HCT116 (cell line): ENCODE results near the gene NCF2. TPM values are rescaled to one million over a fixed set of nuclear protein-coding genes. Genes with fewer than 3 reads are reported as not detected.

ENCODE experiments used
- ATAC-seq: fragments of 200-7000 bp; cut with Tn5 transposase; 2 replicates; pipeline ENCODE4 v1.9.1; 2020; ENCODE audit warnings: mild to moderate bottlenecking, moderate library complexity
- BruUV-seq: library from RNA; stranded (reverse); fragments of 400-500 nt; replicated peaks from 2 replicates; lab custom pipeline; 2021; lab: Mats Ljungman, UMichigan
- CTCF ChIA-PET: fragments of 300-600 bp; sonication (Branson Sonifier 250); formaldehyde crosslinking; loops from one replicate; lab custom pipeline; 2021; ENCODE audit warnings: antibody characterized with exemption; lab: Charles Lee
- POLR2A ChIA-PET: fragments of 300-600, 350-600 bp; sonication (Branson Sonifier 250); formaldehyde crosslinking; loops from one replicate; lab custom pipeline; 2021; ENCODE audit warnings: antibody characterized with exemption; lab: Charles Lee
- RAD21 ChIA-PET, 2 experiments: fragments of 300-600 bp; sonication (Branson Sonifier 250); formaldehyde crosslinking; loops; one replicate each; lab custom pipeline; 2023; ENCODE audit warnings: low total read pairs in 2 of 2; ENCODE audit not compliant: uncharacterized antibody in 2 of 2, unreplicated experiment in 2 of 2, low non-redundant PET in 1 of 2; lab: Charles Lee
- DNase-seq: peaks from one replicate; pipeline ENCODE4 v3.0.0-alpha.2; 2010; ENCODE audit warnings: low read depth, low spot score
- H2AFZ ChIP-seq: fragments of 200-600 bp; shearing (Covaris generic), sonication (generic); 2 replicates; pipeline ENCODE4 v1.6.1; 2017; ENCODE audit warnings: low read depth, mixed run types, mixed read lengths, antibody characterized with exemption, low read length; ENCODE audit not compliant: poor library complexity, severe bottlenecking
- H3K27ac ChIP-seq: 2 replicates; pipeline ENCODE4 v1.5.1; 2012; ENCODE audit warnings: low read depth, low read length
- H3K27me3 ChIP-seq: fragments of 200-600 bp; sonication (generic); 2 replicates; pipeline ENCODE4 v1.6.1; 2016; ENCODE audit warnings: mixed run types, low read length, mixed read lengths; ENCODE audit not compliant: insufficient read depth
- H3K36me3 ChIP-seq, 2 experiments: fragments of 200-500 bp in 1 of 2; fragments of 200-600 bp in 1 of 2; sonication (Bioruptor generic) in 1 of 2; sonication (generic) in 1 of 2; 2 replicates each; pipeline versions ENCODE4 v1.5.1 to v1.6.1; 2014 to 2016; ENCODE audit warnings: low read length in 2 of 2, inconsistent platforms in 1 of 2, mixed read lengths in 1 of 2, mixed run types in 1 of 2; ENCODE audit not compliant: insufficient read depth in 2 of 2, control insufficient read depth in 1 of 2
- H3K4me1 ChIP-seq, 2 experiments: fragments of 200-600 bp in 1 of 2; sonication (generic) in 1 of 2; 2 replicates each; pipeline versions ENCODE4 v1.5.1 to v1.6.1; 2012 to 2017; ENCODE audit warnings: low read length in 2 of 2, inconsistent platforms in 1 of 2, mild to moderate bottlenecking in 1 of 2, mixed read lengths in 1 of 2, mixed run types in 1 of 2, moderate library complexity in 1 of 2; ENCODE audit not compliant: insufficient read depth in 2 of 2, control insufficient read depth in 1 of 2
- H3K4me2 ChIP-seq: fragments of 200-600 bp; sonication (generic); 2 replicates; pipeline ENCODE4 v1.6.1; 2017; ENCODE audit warnings: mixed run types, low read length, mixed read lengths
- H3K4me3 ChIP-seq, 2 experiments: fragments of 200-600 bp in 1 of 2; sonication (generic) in 1 of 2; replicated peaks in 1 of 2; 2 replicates each; pipeline ENCODE4 v1.5.1; 2011 to 2016; ENCODE audit warnings: low read length in 2 of 2, control low read depth in 1 of 2, low read depth in 1 of 2, mild to moderate bottlenecking in 1 of 2, mixed read lengths in 1 of 2, mixed run types in 1 of 2
- H3K79me2 ChIP-seq: fragments of 200-600 bp; sonication (generic); 2 replicates; pipeline ENCODE4 v1.6.1; 2017; ENCODE audit warnings: mild to moderate bottlenecking, mixed run types, low read length, moderate library complexity, mixed read lengths; ENCODE audit not compliant: insufficient read depth
- H3K9ac ChIP-seq: fragments of 200-600 bp; sonication (generic); 2 replicates; pipeline ENCODE4 v1.6.1; 2016; ENCODE audit warnings: low read length, mixed read lengths
- H3K9me2 ChIP-seq: fragments of 200-600 bp; sonication (generic), shearing (Covaris generic); 2 replicates; pipeline ENCODE4 v1.6.1; 2017; ENCODE audit warnings: mixed run types, mild to moderate bottlenecking, moderate library complexity; ENCODE audit not compliant: insufficient read depth
- H3K9me3 ChIP-seq, 2 experiments: fragments of 200-500 bp in 1 of 2; fragments of 200-600 bp in 1 of 2; sonication (Bioruptor generic) in 1 of 2; sonication (generic) in 1 of 2; 2 replicates each; pipeline ENCODE4 v1.6.1; 2014 to 2017; ENCODE audit warnings: low read length in 2 of 2, mixed read lengths in 2 of 2, inconsistent platforms in 1 of 2, low read depth in 1 of 2, mild to moderate bottlenecking in 1 of 2, mixed run types in 1 of 2, moderate library complexity in 1 of 2; ENCODE audit not compliant: control insufficient read depth in 1 of 2, insufficient read depth in 1 of 2
- H4K20me1 ChIP-seq: fragments of 200-600 bp; sonication (generic), shearing (Covaris generic); 2 replicates; pipeline ENCODE4 v1.6.1; 2017; ENCODE audit warnings: mixed run types, mild to moderate bottlenecking, moderate library complexity; ENCODE audit not compliant: insufficient read depth
- CBX3 ChIP-seq: IDR thresholded peaks from 2 replicates; pipeline ENCODE4 v1.6.1; 2012; ENCODE audit warnings: low read depth
- CEBPB ChIP-seq: IDR thresholded peaks from 2 replicates; pipeline ENCODE4 v1.6.1; 2012; ENCODE audit warnings: low read depth
- CTCF ChIP-seq, 3 experiments: fragments of 200-600 bp in 1 of 3; sonication (generic) in 1 of 3; IDR thresholded peaks in 2 of 3; conservative IDR thresholded peaks in 1 of 3; 2 replicates each; pipeline ENCODE4 v1.5.1; 2012 to 2017; ENCODE audit warnings: low read depth in 2 of 3, low read length in 2 of 3, antibody characterized with exemption in 1 of 3, borderline replicate concordance in 1 of 3, control low read depth in 1 of 3, mild to moderate bottlenecking in 1 of 3, mixed read lengths in 1 of 3, mixed run types in 1 of 3, moderate library complexity in 1 of 3; ENCODE audit not compliant: insufficient read depth in 1 of 3
- ELF1 ChIP-seq: IDR thresholded peaks from 2 replicates; pipeline ENCODE4 v1.6.1; 2012; ENCODE audit warnings: low read depth, borderline replicate concordance
- EZH2phosphoT487 ChIP-seq: fragments of 200-600 bp; IDR thresholded peaks from 2 replicates; pipeline ENCODE4 v1.6.1; 2018; ENCODE audit warnings: antibody characterized with exemption, borderline replicate concordance
- FOSL1 ChIP-seq: IDR thresholded peaks from 2 replicates; pipeline ENCODE4 v1.6.1; 2012; ENCODE audit warnings: low read depth
- POLR2A ChIP-seq: IDR thresholded peaks from 2 replicates; pipeline ENCODE4 v1.7.0; 2011; ENCODE audit warnings: borderline replicate concordance; ENCODE audit not compliant: insufficient read depth, insufficient read length; ENCODE audit errors: extremely low read depth
- POLR2AphosphoS5 ChIP-seq: IDR thresholded peaks from 2 replicates; pipeline ENCODE4 v1.6.1; 2011; ENCODE audit warnings: mild to moderate bottlenecking, low read depth, low read length, moderate library complexity
- RAD21 ChIP-seq: IDR thresholded peaks from 2 replicates; pipeline ENCODE4 v1.6.1; 2012; ENCODE audit warnings: low read depth, mild to moderate bottlenecking
- SIN3A ChIP-seq: IDR thresholded peaks from 2 replicates; pipeline ENCODE4 v1.6.1; 2012; ENCODE audit warnings: low read depth
- SP1 ChIP-seq: IDR thresholded peaks from 2 replicates; pipeline ENCODE4 v1.6.1; 2012; ENCODE audit warnings: low read depth
- SRF ChIP-seq: IDR thresholded peaks from 2 replicates; pipeline ENCODE4 v1.6.1; 2012; ENCODE audit warnings: low read depth
- ZFX ChIP-seq: fragments of 450-650 bp; IDR thresholded peaks from 2 replicates; pipeline ENCODE4 v1.6.1; 2017
- ZNF274 ChIP-seq: fragments of 200-500 bp; sonication (Bioruptor generic); IDR thresholded peaks from 2 replicates; pipeline ENCODE4 v1.6.1; 2014; ENCODE audit warnings: mild to moderate bottlenecking, low read depth, low read length, inconsistent platforms
- intact Hi-C: fragments of 100-400 bp; cut with micrococcal nuclease; formaldehyde crosslinking; loops from 2 replicates; pipeline ENCODE4 v1.10.0; 2022
- total RNA-seq: library from RNA; stranded (reverse); gene quantifications from one replicate; pipeline ENCODE4 v1.2.1, GENCODE V29; 2021; ENCODE audit not compliant: unreplicated experiment

NCF2 gene
- total RNA-seq, 1 experiment from 2014 or later = 0.25 TPM

GRCh38 chr1:183633676-183634343 is 43.6 kb upstream of the NCF2 start:
- Histone ChIP-seq H2AFZ (no peak overlapping the region), H3K9me2 (no peaks in the 10 kb centered on the region), H3K4me2 (peak overlapping the region; percentile 91), H3K4me1 (peaks cover 6 to 22% of the 10 kb centered on the region in 2 experiments; a peak in 3 of 4 replicates), H3K27ac (no peak overlapping the region), H3K4me3 (peak overlapping the region in 1 of 2 experiments; percentile 81; a peak in 2 of 4 replicates), H3K79me2 (peaks cover 36% of the 10 kb centered on the region), H3K9ac (no peak overlapping the region), H3K36me3 (peaks cover 21 to 24% of the 10 kb centered on the region in 2 experiments; a peak in 3 of 4 replicates), H3K9me3 (no peaks in the 10 kb centered on the region), H4K20me1 (peaks cover 6% of the 10 kb centered on the region; the same call in 1 of the 2 replicates), H3K27me3 (no peaks in the 10 kb centered on the region)
- ATAC-seq (peak; percentile 18; the same call in 1 of the 2 replicates), DNase-seq (peak; percentile 63)
- ChIA-PET CTCF (interaction anchor here (0.8 to 1.7 kb wide), 8 partner anchors 8 to 352 kb away, joined by 3 to 7 read pairs (median 4); no protein-coding TSS in a partner anchor), POLR2A (interaction anchor here (0.6 kb wide), 1 partner anchor 745 kb away, joined by 3 read pairs; no protein-coding TSS in a partner anchor), RAD21 (no interaction called here)
- intact Hi-C loops = no loop called here
- peak; percentile 60 to 75 (median 68) for TF ChIP-seq CTCF (IDR thresholded peaks at IDR 0.05 in 2 of 3, conservative IDR thresholded peaks at IDR 0.05 in 1 of 3; ENCODE audit: borderline replicate concordance in 1 of 3, insufficient read depth in 1 of 3, low read depth in 2 of 3, low read length in 2 of 3)
- TF ChIP-seq SRF = peak; percentile 93
- TF ChIP-seq RAD21 = peak; percentile 34; the same call in 1 of the 2 replicates
- no peak for TF ChIP-seq CBX3
- TF ChIP-seq SIN3A = no peak
- TF ChIP-seq ELF1 = no peak
- TF ChIP-seq ZNF274 = no peak
- no peak for TF ChIP-seq EZH2phosphoT487
- TF ChIP-seq POLR2AphosphoS5 = no peak
- TF ChIP-seq POLR2A = no peak
- TF ChIP-seq SP1 = 0 out of 2 replicates have a peak, but pooled peaks have one; percentile 15
- no peak for TF ChIP-seq ZFX
- no peak for TF ChIP-seq FOSL1
- no peak for TF ChIP-seq CEBPB
- BruUV-seq = no TSS peak
